GM21526 (cell line): ENCODE results near the gene MYORG.

ENCODE experiments used
- ATAC-seq: cut with Tn5 transposase; IDR thresholded peaks from one replicate; pipeline ENCODE4 v1.9.1; 2021; ENCODE audit warnings: moderate library complexity; ENCODE audit not compliant: unreplicated experiment, low FRiP score

The MYORG gene

GRCh38 chr9:34376596-34377403 lies at the start of gene MYORG:
MYORG (minus strand) TSS chr9:34376898; CDS start chr9:34372943, 3,955 bp downstream.
- peak; percentile 80 for ATAC-seq

GRCh38 chr9:34419716-34420504 lies 43.2 kb upstream of the MYORG start:
- no peak for ATAC-seq

- no peak for ATAC-seq
These were observed 41.0 kb upstream of the MYORG start for GRCh38 chr9:34417734-34418133.

DNA sequence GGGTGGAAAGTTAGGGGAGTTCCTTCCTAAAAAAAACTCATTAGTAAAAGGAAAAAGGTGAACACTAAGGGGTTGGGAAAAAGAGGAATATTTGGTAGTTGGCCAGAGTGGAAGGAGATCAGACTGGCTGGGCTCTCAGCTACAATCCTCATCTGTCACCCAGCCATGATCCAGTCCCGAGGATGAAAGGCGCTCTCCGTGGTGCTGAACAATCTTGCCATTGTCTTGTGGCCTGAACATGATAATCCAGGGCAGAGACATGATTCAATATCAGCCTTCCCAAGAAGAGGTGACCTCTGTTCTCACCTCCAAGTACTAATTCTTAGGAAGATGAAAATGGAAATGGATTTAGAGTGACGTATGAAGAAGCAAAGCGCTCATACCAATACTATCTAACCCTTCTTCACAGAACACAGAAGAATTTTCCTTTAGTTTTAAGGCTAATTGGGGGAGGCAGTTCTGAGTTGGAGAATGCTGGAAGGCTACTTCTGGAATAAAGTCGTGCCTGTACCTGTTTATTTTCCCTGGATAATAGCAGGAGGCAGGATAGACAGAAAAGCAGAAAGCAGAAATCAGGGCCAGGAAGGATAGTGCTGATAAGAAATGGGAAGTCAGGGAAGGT lies 36.6 kb upstream of the MYORG start:
- no peak for ATAC-seq

GRCh38 chr9:34412336-34412735 lies 35.6 kb upstream of the MYORG start:
- no peak for ATAC-seq

DNA sequence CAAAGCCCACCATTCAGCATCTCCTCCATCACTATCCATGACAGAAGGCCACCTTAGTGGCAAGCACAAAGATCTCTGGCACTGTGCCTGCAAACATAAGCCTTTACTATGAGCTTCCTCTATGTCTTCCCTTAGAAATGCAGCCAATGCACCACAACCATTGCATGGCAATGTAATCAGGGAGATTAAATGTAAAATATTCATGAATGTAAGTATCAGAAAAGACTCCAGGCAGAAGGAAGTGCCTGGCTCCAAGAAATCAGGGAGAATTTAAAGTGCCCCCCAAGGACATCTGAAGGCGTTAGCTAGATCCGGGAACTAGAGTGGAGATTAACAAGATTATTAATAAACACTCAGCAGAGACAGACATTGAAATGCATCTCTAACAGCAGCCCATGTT lies 32.5 kb upstream of the MYORG start:
- ATAC-seq = no peak

DNA sequence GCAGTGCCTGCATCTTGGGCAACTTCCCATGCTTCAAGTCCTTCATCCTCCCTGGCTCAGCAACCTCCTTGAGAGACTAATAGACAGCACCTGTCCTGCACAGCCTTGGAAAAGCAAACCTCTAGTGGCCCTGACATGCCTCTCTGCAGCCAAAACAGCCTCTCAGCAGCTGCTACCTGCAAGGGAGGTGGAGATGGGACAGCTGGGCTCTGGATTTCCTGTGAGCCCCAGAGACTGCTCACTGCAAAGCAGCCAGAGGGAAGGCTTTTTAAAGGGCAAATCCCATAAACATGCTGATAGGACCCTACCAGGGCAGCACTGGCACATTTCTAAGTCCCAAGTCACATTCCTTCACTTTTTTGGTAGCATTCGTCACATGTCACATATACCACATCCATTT lies 31.5 kb upstream of the MYORG start:
- no peak for ATAC-seq

GRCh38 chr9:34406219-34406618 lies 29.5 kb upstream of the MYORG start:
- ATAC-seq = no peak

DNA sequence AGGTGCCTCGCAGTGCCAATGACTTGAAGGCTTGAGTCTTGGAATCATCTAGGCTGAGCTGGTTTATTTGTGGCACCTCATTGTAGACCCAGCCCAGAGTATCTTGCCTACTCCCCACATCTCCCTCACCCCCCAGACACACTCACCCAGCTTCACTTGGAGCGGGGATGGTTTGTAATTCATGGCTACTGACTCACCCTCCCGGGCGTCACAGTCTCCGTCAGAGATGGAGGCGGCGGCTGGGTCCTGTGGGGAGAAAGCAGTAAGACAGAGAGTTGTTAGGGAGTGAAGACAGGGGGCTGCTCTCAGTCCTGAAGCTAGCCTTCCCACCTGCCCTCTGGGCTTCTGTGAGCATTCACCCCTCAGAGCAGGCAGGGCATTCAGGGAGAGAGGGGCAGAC lies 29.0 kb upstream of the MYORG start:
- no peak for ATAC-seq

DNA sequence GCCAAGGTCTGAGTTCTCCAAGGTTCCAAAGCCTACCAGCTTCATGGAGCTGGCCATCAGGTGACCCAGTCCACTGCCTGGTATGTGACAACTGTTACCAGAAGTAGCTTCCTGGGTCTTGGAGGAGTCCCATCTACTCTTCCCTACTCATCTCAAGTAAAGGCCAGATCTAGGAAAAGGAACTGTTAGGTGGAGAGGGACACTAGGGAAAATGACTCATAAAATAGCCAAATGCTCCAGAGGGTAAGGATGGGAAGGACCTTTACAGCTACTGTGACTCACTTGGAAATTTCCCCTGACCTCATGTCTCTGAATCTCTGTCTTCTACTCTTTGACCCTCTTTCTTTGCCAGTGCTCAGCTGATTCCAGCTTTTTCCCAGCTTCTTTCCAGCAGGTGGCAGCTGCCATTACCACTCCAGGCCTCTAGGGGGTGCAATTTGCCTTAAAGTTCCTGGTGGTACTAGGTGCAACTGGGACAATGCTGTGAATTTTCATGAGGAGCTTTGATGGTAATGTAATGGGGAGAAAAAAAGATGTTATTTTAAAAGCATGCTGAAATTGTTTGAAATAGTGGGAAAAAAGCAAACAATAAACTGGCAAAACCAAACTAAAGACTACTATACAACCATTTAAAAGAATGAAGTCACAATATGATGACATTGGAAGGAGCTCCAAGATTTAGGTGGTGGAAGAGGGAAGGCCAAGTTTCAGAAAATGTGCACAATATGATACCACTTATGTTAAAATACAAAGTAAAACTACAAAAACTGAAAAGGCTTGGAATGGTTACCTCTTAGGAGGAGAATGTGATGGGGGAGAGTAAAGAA lies 27.1 kb upstream of the MYORG start:
- ATAC-seq = no peak

GRCh38 chr9:34400686-34401602 lies 24.2 kb upstream of the MYORG start:
- ATAC-seq = no peak

DNA sequence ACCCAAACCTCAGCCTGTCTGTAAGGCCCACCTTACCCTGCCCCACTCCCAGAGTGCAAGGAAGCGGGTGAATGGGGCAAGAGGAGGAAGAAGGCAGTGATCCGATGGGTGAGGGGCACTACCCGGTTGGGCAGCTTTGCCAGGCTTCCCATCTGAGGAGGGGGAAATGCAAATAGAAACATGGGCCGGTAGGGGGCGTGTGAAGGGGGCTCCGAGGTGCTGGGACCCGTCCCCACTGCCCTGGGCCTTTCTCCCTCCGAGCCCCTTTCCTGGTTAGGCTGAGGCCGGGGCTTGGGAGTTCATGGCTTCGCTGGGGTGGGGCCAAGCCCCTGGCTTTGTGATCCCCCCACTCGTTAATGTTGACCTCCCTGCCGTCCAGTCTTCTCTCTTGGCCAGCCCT lies 23.6 kb upstream of the MYORG start:
- no peak for ATAC-seq

DNA sequence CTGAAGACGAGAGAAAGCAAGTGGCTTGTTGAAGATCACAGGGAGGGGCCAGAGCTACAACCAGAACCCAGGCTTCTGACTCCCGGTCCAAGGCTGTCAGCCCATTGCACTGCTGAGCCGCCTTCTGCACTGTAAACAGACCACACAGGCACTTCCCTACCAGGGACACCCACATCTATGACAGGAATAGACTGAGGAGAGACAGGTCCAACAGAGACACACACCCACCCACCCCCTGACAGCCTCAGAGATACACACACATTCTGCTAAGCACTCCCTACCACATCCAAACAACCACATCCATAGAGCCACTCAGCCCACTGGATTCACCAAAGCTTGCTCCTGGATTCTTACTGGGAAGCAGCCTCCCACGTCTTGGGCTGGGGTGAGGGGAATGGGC lies 23.0 kb upstream of the MYORG start:
- ATAC-seq = no peak

DNA sequence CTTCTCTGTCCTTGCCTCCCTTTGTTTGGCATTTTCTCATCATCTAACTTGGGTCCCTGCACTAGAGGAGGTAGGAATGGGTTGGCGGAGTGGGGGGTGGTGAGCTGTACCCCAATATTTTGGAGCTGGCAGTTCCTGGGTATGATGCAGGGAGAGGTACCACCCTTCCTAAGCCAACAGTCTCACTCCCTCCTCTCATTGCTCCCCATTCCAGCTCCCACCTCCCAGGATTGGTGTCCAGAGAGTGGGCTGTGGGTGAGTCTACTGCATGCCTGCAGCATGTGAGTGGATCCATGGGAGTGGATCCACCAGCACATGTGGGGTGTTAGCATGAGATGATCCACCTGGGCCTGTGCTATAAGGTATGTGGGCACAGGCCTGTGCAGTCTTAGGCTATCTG lies 22.2 kb upstream of the MYORG start:
- no peak for ATAC-seq

GRCh38 chr9:34396276-34397214 lies 19.8 kb upstream of the MYORG start:
- no peak for ATAC-seq

DNA sequence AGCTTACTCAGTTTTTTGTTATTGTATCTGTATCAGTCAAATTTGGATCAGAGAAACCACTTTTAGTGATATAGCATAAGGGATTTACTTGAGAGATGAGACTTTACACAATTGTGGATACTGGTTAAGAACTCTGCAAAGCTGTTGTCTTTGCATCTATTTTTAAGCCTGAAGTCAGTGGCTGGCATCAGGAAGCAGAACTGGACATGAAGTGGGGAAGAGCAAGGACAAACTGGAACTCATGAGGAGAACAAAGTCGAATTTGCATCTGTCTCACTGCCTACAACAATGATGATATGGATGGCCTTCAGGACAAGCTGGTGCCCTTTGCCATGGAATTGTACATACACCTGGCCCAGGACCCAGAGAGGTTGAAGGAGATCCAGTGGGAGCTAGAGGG lies 15.8 kb upstream of the MYORG start:
- ATAC-seq = no peak

- ATAC-seq = no peak
These were observed 10.5 kb upstream of the MYORG start for GRCh38 chr9:34387239-34387638.

DNA sequence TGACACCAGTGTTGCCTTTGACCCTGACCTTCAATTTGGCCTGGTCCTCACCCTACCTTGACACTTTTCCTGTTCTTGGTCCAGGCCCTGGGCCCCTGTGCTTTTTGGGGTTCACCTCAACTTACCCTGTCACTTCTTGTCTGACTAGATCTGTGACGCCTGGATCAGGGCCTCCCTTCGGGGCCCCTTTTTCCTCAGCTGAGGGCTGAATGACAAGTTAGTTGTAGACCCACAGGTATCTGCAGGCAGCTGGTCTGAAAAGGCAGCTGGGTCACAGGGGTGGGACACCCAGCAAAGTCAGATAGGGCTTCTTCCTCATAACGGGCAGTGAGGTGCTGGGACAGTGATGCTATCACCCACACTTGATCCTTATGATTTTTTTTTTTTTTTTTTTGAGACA lies 10.0 kb upstream of the MYORG start:
- no peak for ATAC-seq
